Psoas muscle (tissue), 8 donors: ENCODE results near the gene PLEKHA1. TPM values are rescaled to one million over a fixed set of nuclear protein-coding genes. Genes with fewer than 3 reads are reported as not detected.

Experiments
- ATAC-seq, 4 donors: fragments of 200-7000 bp; cut with Tn5 transposase; one replicate each; pipeline ENCODE4 v1.9.1; 2020; ENCODE audit warnings: moderate library complexity in 3 of 4, mild to moderate bottlenecking in 2 of 4
- DNase-seq, 2 donors: peaks; one replicate each; pipeline ENCODE4 v3.0.0-alpha.2; 2020
- H3K27ac ChIP-seq: fragments of 200-600 bp; one replicate; pipeline ENCODE4 v1.8.0; 2022
- H3K27me3 ChIP-seq, 3 donors: fragments of 200-600 bp in 1 of 3; one replicate each; pipeline versions ENCODE4 v1.6.1 to v1.8.0; 2013 to 2022; ENCODE audit warnings: low read length in 2 of 3, mild to moderate bottlenecking in 2 of 3, moderate library complexity in 1 of 3; ENCODE audit not compliant: insufficient read depth in 3 of 3
- H3K36me3 ChIP-seq, 2 donors: fragments of 200-600 bp in 1 of 2; one replicate each; pipeline versions ENCODE4 v1.6.1 to v1.8.0; 2013 to 2022; ENCODE audit warnings: low read depth in 1 of 2, mild to moderate bottlenecking in 1 of 2, moderate library complexity in 1 of 2; ENCODE audit not compliant: insufficient read depth in 1 of 2
- H3K4me1 ChIP-seq: fragments of 200-600 bp; one replicate; pipeline ENCODE4 v1.8.0; 2022
- H3K4me3 ChIP-seq: fragments of 200-600 bp; one replicate; pipeline ENCODE4 v1.8.0; 2022; ENCODE audit warnings: mild to moderate bottlenecking
- H3K9me3 ChIP-seq: fragments of 200-600 bp; one replicate; pipeline ENCODE4 v1.8.0; 2022
- CTCF ChIP-seq: fragments of 200-600 bp; IDR thresholded peaks from one replicate; pipeline ENCODE4 v1.8.0; 2022; ENCODE audit warnings: antibody characterized with exemption
- WGBS, 3 donors: extraction: QIAGEN DNeasy Blood & Tissue Kit; methylation state at CpG; one replicate each; pipeline versions ENCODE4 v1.1.6 to v1.1.7; 2013; 5-methylcytosine and 5-hydroxymethylcytosine counted together
- intact Hi-C, 2 donors: fragments of 100-400 bp; cut with DNase I; formaldehyde crosslinking; loops; one replicate each; pipeline versions ENCODE4 v1.11.0 to v1.14.2; 2022
- polyA plus RNA-seq, 3 donors: library from polyadenylated mRNA; stranded (reverse); fragments of 200-250 nt; gene quantifications; one replicate each; pipeline ENCODE4 v1.2.3, GENCODE V29; 2013
- total RNA-seq, 4 donors: library from RNA; stranded (reverse); fragmentation: NEBNext Ultra II Directional in 2 of 4; extraction: Animal tissue kit (Norgen Biotek cat#: 25700) in 2 of 4; gene quantifications; one replicate each; pipeline versions ENCODE4 v1.2.1 to v1.2.4, GENCODE V29; 2021 to 2023
- donor health status: healthy with polysubstance abuse.
- donor health status: DM: no; HTN: no; CAD: no; lungs with moderate emphysema.
- donor health status: Bipolar disorder and iron deficiency.
- donor health status: healthy.
- donor health status: DM: yes; HTN: yes; CAD: no.
- donor health status: DM: no; HTN: no; CAD: no.
- donor health status: DM: no; HTN: no; CAD: no.
- donor health status: DM: yes; HTN: yes; CAD: no.

The PLEKHA1 gene
- total and polyA plus RNA-seq, 7 donors = 29.5 to 75.3 (median 53.1) TPM

DNA sequence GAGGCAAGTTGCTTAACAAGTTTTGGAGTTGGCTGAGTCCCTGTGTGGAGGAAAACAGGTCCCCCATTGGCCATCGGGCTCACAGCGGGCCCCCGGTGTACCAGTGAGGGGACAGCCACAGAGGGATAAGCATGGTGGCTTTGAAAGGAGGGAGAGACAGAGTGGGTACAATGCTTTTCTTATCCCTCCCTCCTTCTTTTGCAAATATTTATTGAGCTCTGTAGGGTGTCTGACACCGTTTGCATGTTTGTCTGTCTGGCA lies 89.7 kb downstream of the PLEKHA1 start:
- Histone ChIP-seq H3K27ac (no peak overlapping the region), H3K36me3 (no peaks in the 10 kb centered on the region), H3K9me3 (no peaks in the 10 kb centered on the region), H3K27me3 (no peaks in the 10 kb centered on the region), H3K4me3 (peak overlapping the region; percentile 7), H3K4me1 (peaks cover 27% of the 10 kb centered on the region)
- intact Hi-C loops = loop anchor here in 1 of 2 donors (10.0 kb wide), 1 partner anchor 101 kb away; the partner anchor contains the start of gene DMBT1
- no peak for ATAC-seq
- WGBS, 3 donors = 29 to 59% (median 56%) methylated on average over 4 of the region's 4 CpGs
- no peak for TF ChIP-seq CTCF
- DNase-seq = no peak

GRCh38 chr10:122464586-122464985 lies 90.1 kb downstream of the PLEKHA1 start:
- H3K4me1 ChIP-seq = peaks cover 31% of the 10 kb centered on the region
- no peaks in the 10 kb centered on the region for H3K27me3 ChIP-seq
- DNase-seq (no peak), ATAC-seq (peak in 3 of 4 donors; percentile 16 to 46 (median 45))
- 36 to 56% (median 47%) methylated on average over 11 of the region's 11 CpGs for WGBS, 3 donors
- no peak for TF ChIP-seq CTCF
- no peaks in the 10 kb centered on the region for H3K36me3 ChIP-seq
- H3K27ac ChIP-seq = no peak overlapping the region
- intact Hi-C loops = loop anchor here in 1 of 2 donors (10.0 kb wide), 1 partner anchor 100 kb away; the partner anchor contains the start of gene DMBT1
- H3K9me3 ChIP-seq = no peaks in the 10 kb centered on the region
- peak overlapping the region; percentile 7 for H3K4me3 ChIP-seq

- DNase-seq (no peak), ATAC-seq (no peak)
- 83 to 87% (median 86%) methylated on average over 6 of the region's 6 CpGs for WGBS, 3 donors
- TF ChIP-seq CTCF = no peak
- intact Hi-C loops = loop anchor here (5.0 to 10.0 kb wide), 2 partner anchors 97 to 99 kb away; partner anchors contain the start of gene DMBT1 (in 2 of the 2)
- Histone ChIP-seq H3K36me3 (no peaks in the 10 kb centered on the region), H3K27me3 (no peaks in the 10 kb centered on the region), H3K4me1 (peaks cover 33% of the 10 kb centered on the region), H3K27ac (no peak overlapping the region), H3K9me3 (no peaks in the 10 kb centered on the region), H3K4me3 (no peak overlapping the region)
These were observed 91.0 kb downstream of the PLEKHA1 start for GRCh38 chr10:122465401-122466040.

DNA sequence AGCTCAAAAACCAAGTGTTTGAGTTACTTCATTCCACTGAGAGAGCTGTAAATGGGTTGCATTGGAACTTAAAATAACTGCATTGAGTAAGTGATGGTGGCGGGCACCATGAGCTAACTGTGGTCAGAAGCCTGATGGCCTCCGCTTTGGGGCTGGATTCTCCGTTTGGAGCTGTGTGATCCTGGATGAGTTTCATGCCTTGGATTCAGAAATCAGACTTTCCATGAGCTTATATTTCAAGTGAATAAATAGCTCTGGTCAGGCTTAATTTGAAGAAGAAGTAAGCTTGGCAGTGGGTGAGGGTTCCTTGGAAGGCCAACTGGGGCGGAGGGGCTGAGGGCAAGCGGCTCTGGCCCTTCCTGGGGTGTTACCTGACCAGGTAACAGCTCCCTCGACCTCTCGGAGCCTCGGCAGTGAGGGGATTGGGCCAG lies 92.5 kb downstream of the PLEKHA1 start:
- Histone ChIP-seq H3K27ac (no peak overlapping the region), H3K27me3 (no peaks in the 10 kb centered on the region), H3K4me3 (no peak overlapping the region), H3K36me3 (no peaks in the 10 kb centered on the region), H3K4me1 (peaks cover 31% of the 10 kb centered on the region), H3K9me3 (no peaks in the 10 kb centered on the region)
- no peak for TF ChIP-seq CTCF
- intact Hi-C loops = loop anchor here (5.0 to 10.0 kb wide), 2 partner anchors 95 to 98 kb away; partner anchors contain the start of gene DMBT1 (in 2 of the 2)
- WGBS, 3 donors = 89 to 94% (median 91%) methylated on average over 8 of the region's 8 CpGs
- no peak for ATAC-seq
- no peak for DNase-seq
